HepG2 (cell line): ENCODE measurements around the gene PRR5L. TPM values are rescaled to one million over a fixed set of nuclear protein-coding genes. Genes with fewer than 3 reads are reported as not detected.

Source experiments
- ATAC-seq: fragments of 200-7000 bp; cut with Tn5 transposase; 3 replicates; pipeline ENCODE4 v1.9.1; 2020; ENCODE audit warnings: mild to moderate bottlenecking, moderate library complexity
- BruUV-seq: library from RNA; stranded (reverse); fragments of 400-500 nt; replicated peaks from 2 replicates; lab custom pipeline; 2021; lab: Mats Ljungman, UMichigan
- CTCF ChIA-PET: fragments of 300-600 bp; formaldehyde crosslinking; extraction: SDS; loops from one replicate; lab custom pipeline; 2021; ENCODE audit warnings: low total read pairs, inconsistent platforms, low intra/inter-chr PET ratio; lab: Yijun Ruan, JAX
- POLR2A ChIA-PET: fragments of 350-600 bp; sonication (Branson Sonifier 250); formaldehyde crosslinking; loops from one replicate; lab custom pipeline; 2020; ENCODE audit warnings: antibody characterized with exemption, inconsistent platforms; lab: Yijun Ruan, JAX
- DNase-seq: peaks from one replicate; pipeline ENCODE4 v3.0.0-alpha.2; 2015; ENCODE audit warnings: low spot score
- FAIRE-seq: peaks from 3 replicates; lab custom pipeline; 2011; peaks lifted over from hg19 to GRCh38; lab: Jason Lieb, UNC
- H2AFZ ChIP-seq: one replicate; pipeline ENCODE4 v1.6.1; 2011; ENCODE audit warnings: low read length, inconsistent platforms
- H3K27ac ChIP-seq: fragments of 300-600 bp; 3 replicates; pipeline ENCODE4 v1.8.0; 2011; ENCODE audit warnings: mixed run types, mild to moderate bottlenecking, mixed read lengths, low read length, inconsistent platforms; ENCODE audit not compliant: insufficient read depth; ENCODE audit errors: extremely low read length
- H3K27me3 ChIP-seq, 2 experiments: fragments of 200-600 bp in 1 of 2; 2 replicates in 1 of 2; 3 replicates in 1 of 2; pipeline versions ENCODE4 v1.6.0 to v1.8.0; 2011; ENCODE audit warnings: low read length in 2 of 2, mild to moderate bottlenecking in 2 of 2, moderate library complexity in 2 of 2, inconsistent platforms in 1 of 2; ENCODE audit not compliant: insufficient read depth in 2 of 2, control insufficient read depth in 1 of 2
- H3K36me3 ChIP-seq, 2 experiments: fragments of 200-600 bp in 1 of 2; replicated peaks in 1 of 2; 2 replicates in 1 of 2; 3 replicates in 1 of 2; pipeline versions ENCODE4 v1.5.1 to v1.8.0; 2011; ENCODE audit warnings: low read length in 2 of 2, inconsistent platforms in 1 of 2; ENCODE audit not compliant: insufficient read depth in 2 of 2, control insufficient read depth in 1 of 2
- H3K4me1 ChIP-seq: 2 replicates; pipeline ENCODE4 v1.5.1; 2012; ENCODE audit warnings: low read length, inconsistent platforms; ENCODE audit not compliant: insufficient read depth
- H3K4me2 ChIP-seq: 2 replicates; pipeline ENCODE4 v1.6.0; 2011; ENCODE audit warnings: low read depth, low read length, inconsistent platforms
- H3K4me3 ChIP-seq, 3 experiments: fragments of 200-600 bp in 1 of 3; sonication (generic), shearing (Covaris generic) in 1 of 3; replicated peaks in 1 of 3; 2 replicates each; pipeline ENCODE4 v1.5.1; 2011 to 2016; ENCODE audit warnings: low read length in 3 of 3, inconsistent platforms in 2 of 3, low read depth in 2 of 3, mild to moderate bottlenecking in 2 of 3, control low read depth in 1 of 3, mixed read lengths in 1 of 3; ENCODE audit not compliant: insufficient read depth in 1 of 3
- H3K79me2 ChIP-seq: one replicate; pipeline ENCODE4 v1.6.1; 2011; ENCODE audit warnings: low read length, inconsistent platforms; ENCODE audit not compliant: insufficient read depth
- H3K9ac ChIP-seq: 2 replicates; pipeline ENCODE4 v1.6.0; 2011; ENCODE audit warnings: mild to moderate bottlenecking, low read depth, low read length, inconsistent platforms; ENCODE audit not compliant: insufficient read depth
- H3K9me3 ChIP-seq: 2 replicates; pipeline ENCODE4 v1.5.1; 2012; ENCODE audit warnings: mild to moderate bottlenecking, low read length
- H4K20me1 ChIP-seq: 2 replicates; pipeline ENCODE4 v1.6.0; 2011; ENCODE audit warnings: inconsistent platforms, mild to moderate bottlenecking, low read length, moderate library complexity; ENCODE audit not compliant: insufficient read depth
- ATF7 ChIP-seq, 2 experiments: fragments of 450-650 bp in 1 of 2; sonication (generic) in 1 of 2; formaldehyde crosslinking in 1 of 2; IDR thresholded peaks; 2 replicates each; pipeline versions ENCODE4 v1.4.0 to v1.6.1; 2016 to 2020; ENCODE audit warnings: antibody characterized with exemption in 1 of 2, mild to moderate bottlenecking in 1 of 2, missing genetic modification reagents in 1 of 2
- BRD4 ChIP-seq: sonication (generic); formaldehyde crosslinking; IDR thresholded peaks from 2 replicates; pipeline ENCODE4 v1.4.0; 2020; ENCODE audit warnings: missing genetic modification reagents
- CHD4 ChIP-seq: fragments of 200-600 bp; sonication (generic); IDR thresholded peaks from 2 replicates; pipeline ENCODE4 v1.7.0; 2017; ENCODE audit warnings: mild to moderate bottlenecking, low read length, borderline replicate concordance
- FOXA3 ChIP-seq: IDR thresholded peaks from 2 replicates; pipeline ENCODE4 v1.6.1; 2016; ENCODE audit warnings: missing genetic modification reagents, missing compliant biosample characterization
- HDAC6 ChIP-seq: fragments of 200-600 bp; sonication (generic); IDR thresholded peaks from 2 replicates; pipeline ENCODE4 v1.7.0; 2017; ENCODE audit warnings: mild to moderate bottlenecking, antibody characterized with exemption, low read length, low read depth
- KDM4B ChIP-seq: sonication (generic); formaldehyde crosslinking; IDR thresholded peaks from 2 replicates; pipeline ENCODE4 v1.4.0; 2020; ENCODE audit warnings: missing genetic modification reagents
- KLF6 ChIP-seq: IDR thresholded peaks from 2 replicates; pipeline ENCODE4 v1.8.0; 2016; ENCODE audit warnings: missing biosample characterization, missing genetic modification reagents
- MBNL3 ChIP-seq: fragments of 250-450 bp; sonication (Bioruptor Pico); conservative IDR thresholded peaks from 2 replicates; pipeline ENCODE4 v1.8.0; 2022; ENCODE audit warnings: mild to moderate bottlenecking, inconsistent platforms
- MEIS1 ChIP-seq: sonication (generic); formaldehyde crosslinking; IDR thresholded peaks from 2 replicates; pipeline ENCODE4 v1.9.0; 2021; ENCODE audit warnings: mild to moderate bottlenecking, missing genetic modification reagents, moderate library complexity, borderline replicate concordance
- SP4 ChIP-seq: sonication (generic); formaldehyde crosslinking; IDR thresholded peaks from 2 replicates; pipeline ENCODE4 v1.8.1; 2023; ENCODE audit warnings: mild to moderate bottlenecking, missing genetic modification reagents
- SRSF1 ChIP-seq: fragments of 200-400 bp; formaldehyde crosslinking; optimal IDR thresholded peaks from 2 replicates; pipeline ENCODE3; 2017; ENCODE audit warnings: mild to moderate bottlenecking, low read depth, low read length, moderate library complexity
- ZNF12 ChIP-seq: sonication (generic); formaldehyde crosslinking; IDR thresholded peaks from 2 replicates; pipeline ENCODE4 v1.5.0; 2020; ENCODE audit warnings: missing genetic modification reagents
- ZNF772 ChIP-seq: sonication (generic); formaldehyde crosslinking; IDR thresholded peaks from 2 replicates; pipeline ENCODE4 v1.5.0; 2020; ENCODE audit warnings: mild to moderate bottlenecking, missing genetic modification reagents
- ZNF883 ChIP-seq: sonication (generic); formaldehyde crosslinking; IDR thresholded peaks from 2 replicates; pipeline ENCODE4 v1.5.1; 2020; ENCODE audit warnings: mild to moderate bottlenecking, missing genetic modification reagents; ENCODE audit errors: not compliant biosample characterization
- ZSCAN31 ChIP-seq: sonication (generic); formaldehyde crosslinking; IDR thresholded peaks from 2 replicates; pipeline ENCODE4 v1.5.0; 2020; ENCODE audit warnings: low read depth, mild to moderate bottlenecking, missing genetic modification reagents
- WGBS: methylation state at CpG from one replicate; pipeline ENCODE4 v1.1.6; 2017; ENCODE audit warnings: low lambda C conversion rate; 5-methylcytosine and 5-hydroxymethylcytosine counted together
- in situ Hi-C: cut with HindIII; loops from 2 replicates; pipeline ENCODE4 v1.10.0; 2017; ENCODE audit warnings: low pct_unique_long_range_greater_than_20kb; ENCODE audit not compliant: extremely low pct_ligation_motif_present
- intact Hi-C: fragments of 100-400 bp; cut with micrococcal nuclease; formaldehyde crosslinking; loops from one replicate; pipeline ENCODE4 v1.10.0; 2022; ENCODE audit not compliant: unreplicated experiment
- polyA plus RNA-seq, 8 experiments: library from polyadenylated mRNA; depleted of rRNA in 3 of 8; stranded (reverse) in 7 of 8; unstranded in 1 of 8; fragments of >200 nt; fragmentation: Illumina TruSeq in 4 of 8; extraction: Trizol in 4 of 8; gene quantifications; 2 replicates each; pipeline versions ENCODE4 v1.2.1 to v1.2.3, GENCODE V29; 2011 to 2016; ENCODE audit warnings: low read depth in 4 of 8, missing spikeins in 1 of 8, mixed read lengths in 1 of 8; ENCODE audit not compliant: insufficient read depth in 1 of 8
- total RNA-seq, 5 experiments: library from RNA; depleted of rRNA; stranded (reverse); fragments of >200 nt; fragmentation: Illumina TruSeq; extraction: Trizol; gene quantifications; 2 replicates each; pipeline ENCODE4 v1.2.3, GENCODE V29; 2016; ENCODE audit warnings: low read depth in 1 of 5
- TF ChIP-seq, protein P1 (sequence below): sonication (generic); formaldehyde crosslinking; IDR thresholded peaks from 2 replicates; pipeline ENCODE4 v1.5.0; 2020; ENCODE audit warnings: mild to moderate bottlenecking, missing genetic modification reagents
- TF ChIP-seq, protein P2 (sequence below): sonication (generic); formaldehyde crosslinking; conservative IDR thresholded peaks from 2 replicates; pipeline ENCODE4 v1.8.0; 2022; ENCODE audit warnings: mild to moderate bottlenecking, moderate library complexity, missing genetic modification reagents
- TF ChIP-seq, protein P3 (sequence below): sonication (generic); formaldehyde crosslinking; IDR thresholded peaks from 2 replicates; pipeline ENCODE4 v1.4.0; 2020; ENCODE audit warnings: missing genetic modification reagents

The PRR5L gene
- total and polyA plus RNA-seq, 2 of the 13 experiments (the other 11 are each of a cell fraction or from before 2014, with no cell fraction given) = 0.16 TPM; not detected in 1

DNA sequence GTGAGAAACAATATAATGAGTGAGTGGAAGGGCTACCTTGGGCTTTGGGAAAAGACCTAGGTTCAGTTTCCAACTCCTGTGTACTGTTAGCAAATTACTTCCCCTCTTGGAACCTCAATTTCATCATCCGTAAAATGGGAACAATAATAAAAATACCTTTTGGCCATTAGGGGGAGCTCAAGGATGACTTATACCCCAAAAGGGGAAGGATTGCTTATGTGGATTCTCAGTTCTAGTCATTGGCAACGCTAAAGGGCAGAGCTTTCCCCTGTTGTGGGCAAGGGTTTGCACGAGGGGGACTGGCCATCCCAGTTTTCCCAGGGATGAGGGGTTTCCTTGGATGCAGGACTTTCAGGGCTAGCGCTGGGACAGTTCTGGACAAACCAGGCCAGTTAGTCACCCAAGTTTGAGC, 3.8 kb upstream of the PRR5L start (continued):
- no peak for TF ChIP-seq BRD4 (CRISPR knock-in tag)
- TF ChIP-seq MEIS1 (CRISPR knock-in tag) = no peak
- TF ChIP-seq, protein P1, sequence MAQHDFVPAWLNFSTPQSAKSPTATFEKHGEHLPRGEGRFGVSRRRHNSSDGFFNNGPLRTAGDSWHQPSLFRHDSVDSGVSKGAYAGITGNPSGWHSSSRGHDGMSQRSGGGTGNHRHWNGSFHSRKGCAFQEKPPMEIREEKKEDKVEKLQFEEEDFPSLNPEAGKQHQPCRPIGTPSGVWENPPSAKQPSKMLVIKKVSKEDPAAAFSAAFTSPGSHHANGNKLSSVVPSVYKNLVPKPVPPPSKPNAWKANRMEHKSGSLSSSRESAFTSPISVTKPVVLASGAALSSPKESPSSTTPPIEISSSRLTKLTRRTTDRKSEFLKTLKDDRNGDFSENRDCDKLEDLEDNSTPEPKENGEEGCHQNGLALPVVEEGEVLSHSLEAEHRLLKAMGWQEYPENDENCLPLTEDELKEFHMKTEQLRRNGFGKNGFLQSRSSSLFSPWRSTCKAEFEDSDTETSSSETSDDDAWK (CRISPR knock-in tag) = no peak
- 0 out of 2 replicates have a peak, but pooled peaks have one; percentile 57 for TF ChIP-seq CHD4
- no peak for TF ChIP-seq FOXA3 (CRISPR knock-in tag)
- TF ChIP-seq MBNL3 (CRISPR knock-in tag) = no peak
- TF ChIP-seq SRSF1 = no peak
- no peak for TF ChIP-seq ZNF772
- TF ChIP-seq ZNF12 (CRISPR knock-in tag) = no peak

- WGBS = 17% methylated on average over 8 of the region's 8 CpGs
- Histone ChIP-seq H2AFZ (no peak overlapping the region), H3K27me3 (peaks cover 1 to 7% of the 10 kb centered on the region in 2 experiments; a peak in 2 of 5 replicates), H3K79me2 (no peaks in the 10 kb centered on the region), H3K4me1 (no peaks in the 10 kb centered on the region), H4K20me1 (no peaks in the 10 kb centered on the region), H3K9ac (no peak overlapping the region), H3K27ac (no peak overlapping the region), H3K4me3 (no peak overlapping the region), H3K4me2 (no peak overlapping the region), H3K36me3 (no peaks in the 10 kb centered on the region), H3K9me3 (no peaks in the 10 kb centered on the region)
- in situ Hi-C loops = no loop called here
- ChIA-PET CTCF (no interaction called here), POLR2A (no interaction called here)
- intact Hi-C loops = no loop called here
- FAIRE-seq (no peak), DNase-seq (no peak), ATAC-seq (no peak)
- BruUV-seq = no TSS peak
- no peak for TF ChIP-seq ZNF883
- TF ChIP-seq, protein P2, sequence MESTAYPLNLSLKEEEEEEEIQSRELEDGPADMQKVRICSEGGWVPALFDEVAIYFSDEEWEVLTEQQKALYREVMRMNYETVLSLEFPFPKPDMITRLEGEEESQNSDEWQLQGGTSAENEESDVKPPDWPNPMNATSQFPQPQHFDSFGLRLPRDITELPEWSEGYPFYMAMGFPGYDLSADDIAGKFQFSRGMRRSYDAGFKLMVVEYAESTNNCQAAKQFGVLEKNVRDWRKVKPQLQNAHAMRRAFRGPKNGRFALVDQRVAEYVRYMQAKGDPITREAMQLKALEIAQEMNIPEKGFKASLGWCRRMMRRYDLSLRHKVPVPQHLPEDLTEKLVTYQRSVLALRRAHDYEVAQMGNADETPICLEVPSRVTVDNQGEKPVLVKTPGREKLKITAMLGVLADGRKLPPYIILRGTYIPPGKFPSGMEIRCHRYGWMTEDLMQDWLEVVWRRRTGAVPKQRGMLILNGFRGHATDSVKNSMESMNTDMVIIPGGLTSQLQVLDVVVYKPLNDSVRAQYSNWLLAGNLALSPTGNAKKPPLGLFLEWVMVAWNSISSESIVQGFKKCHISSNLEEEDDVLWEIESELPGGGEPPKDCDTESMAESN (CRISPR knock-in tag) = no peak
- no peak for TF ChIP-seq KLF6 (CRISPR knock-in tag)
- TF ChIP-seq SP4 (CRISPR knock-in tag) = no peak
- TF ChIP-seq ATF7 (IDR thresholded peaks at IDR 0.05) = no peak
- TF ChIP-seq ATF7 (CRISPR knock-in tag; IDR thresholded peaks at IDR 0.05) = no peak
- no peak for TF ChIP-seq HDAC6
- TF ChIP-seq, protein P3, sequence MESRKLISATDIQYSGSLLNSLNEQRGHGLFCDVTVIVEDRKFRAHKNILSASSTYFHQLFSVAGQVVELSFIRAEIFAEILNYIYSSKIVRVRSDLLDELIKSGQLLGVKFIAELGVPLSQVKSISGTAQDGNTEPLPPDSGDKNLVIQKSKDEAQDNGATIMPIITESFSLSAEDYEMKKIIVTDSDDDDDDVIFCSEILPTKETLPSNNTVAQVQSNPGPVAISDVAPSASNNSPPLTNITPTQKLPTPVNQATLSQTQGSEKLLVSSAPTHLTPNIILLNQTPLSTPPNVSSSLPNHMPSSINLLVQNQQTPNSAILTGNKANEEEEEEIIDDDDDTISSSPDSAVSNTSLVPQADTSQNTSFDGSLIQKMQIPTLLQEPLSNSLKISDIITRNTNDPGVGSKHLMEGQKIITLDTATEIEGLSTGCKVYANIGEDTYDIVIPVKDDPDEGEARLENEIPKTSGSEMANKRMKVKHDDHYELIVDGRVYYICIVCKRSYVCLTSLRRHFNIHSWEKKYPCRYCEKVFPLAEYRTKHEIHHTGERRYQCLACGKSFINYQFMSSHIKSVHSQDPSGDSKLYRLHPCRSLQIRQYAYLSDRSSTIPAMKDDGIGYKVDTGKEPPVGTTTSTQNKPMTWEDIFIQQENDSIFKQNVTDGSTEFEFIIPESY (CRISPR knock-in tag) = no peak
- no peak for TF ChIP-seq KDM4B
- no peak for TF ChIP-seq ZSCAN31 (CRISPR knock-in tag)
Measured at GRCh38 chr11:36296884-36297543, 926 bp downstream of the PRR5L start.
